HK-2 (cell line): Measurements from ENCODE around the gene MFAP4.

Experiments used
- DNase-seq: peaks from one replicate; pipeline ENCODE4 v3.0.0-alpha.2; 2018; ENCODE audit not compliant: unreplicated experiment

Gene MFAP4

DNA sequence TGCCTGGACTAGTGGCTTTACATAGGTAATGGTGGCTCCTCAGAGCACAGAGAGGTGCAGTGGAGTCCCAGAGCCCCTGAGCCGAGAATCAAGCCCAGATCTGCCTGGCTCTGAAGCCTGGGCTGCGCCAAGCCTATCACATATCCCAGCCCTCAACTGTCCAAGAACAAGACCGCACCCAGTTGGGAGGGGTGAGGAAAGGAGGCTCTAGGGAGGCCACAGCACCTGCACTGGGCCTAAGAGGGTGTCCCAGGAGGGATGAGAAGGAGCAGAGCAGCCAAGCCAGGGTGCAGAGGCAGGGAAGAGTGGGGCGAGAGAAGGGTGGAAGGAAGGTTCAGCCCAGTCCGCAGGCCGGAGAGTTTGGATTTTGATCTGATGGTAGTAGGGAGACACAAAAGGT, 23.1 kb upstream of the MFAP4 start:
- no peak for DNase-seq

DNA sequence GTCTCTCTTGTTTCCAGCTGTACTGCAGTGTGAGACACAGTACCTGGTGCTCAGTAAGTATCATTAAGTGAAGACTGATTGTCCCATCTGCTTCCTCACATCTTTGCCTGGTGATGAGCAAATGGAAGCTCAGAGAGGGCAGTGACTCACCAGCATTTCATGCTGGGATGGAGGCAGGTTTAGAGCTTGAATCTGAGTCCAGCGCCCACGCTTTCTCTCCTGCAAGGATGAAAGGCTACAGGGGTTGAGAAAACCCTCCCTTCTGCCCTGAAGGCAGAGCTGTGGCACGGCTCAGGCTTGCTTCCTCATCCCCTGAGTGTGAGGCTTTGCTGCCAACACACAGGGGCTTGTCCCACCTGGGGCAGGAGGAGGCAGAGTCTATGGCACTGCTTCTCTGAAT, 22.5 kb upstream of the MFAP4 start:
- DNase-seq = peak; percentile 33

GRCh38 chr17:19409066-19409465, 22.1 kb upstream of the MFAP4 start:
- no peak for DNase-seq

DNA sequence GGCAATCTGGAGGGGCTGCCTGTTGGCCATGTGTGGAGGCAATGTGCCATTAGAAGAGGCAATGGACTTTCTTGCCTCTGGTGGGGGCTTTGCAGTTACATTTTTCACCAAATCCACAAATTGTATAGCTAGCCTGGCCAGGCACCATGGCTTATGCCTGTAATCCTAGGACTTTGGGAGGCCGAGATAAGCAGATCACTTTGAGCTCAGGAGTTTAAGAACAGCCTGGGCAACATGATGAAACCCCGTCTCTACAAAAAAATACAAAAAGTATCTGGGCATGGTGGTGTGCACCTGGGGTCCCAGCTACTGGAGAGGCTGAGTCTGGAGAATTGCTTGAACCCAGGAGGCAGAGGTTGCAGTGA, 21.3 kb upstream of the MFAP4 start:
- DNase-seq = no peak

DNA sequence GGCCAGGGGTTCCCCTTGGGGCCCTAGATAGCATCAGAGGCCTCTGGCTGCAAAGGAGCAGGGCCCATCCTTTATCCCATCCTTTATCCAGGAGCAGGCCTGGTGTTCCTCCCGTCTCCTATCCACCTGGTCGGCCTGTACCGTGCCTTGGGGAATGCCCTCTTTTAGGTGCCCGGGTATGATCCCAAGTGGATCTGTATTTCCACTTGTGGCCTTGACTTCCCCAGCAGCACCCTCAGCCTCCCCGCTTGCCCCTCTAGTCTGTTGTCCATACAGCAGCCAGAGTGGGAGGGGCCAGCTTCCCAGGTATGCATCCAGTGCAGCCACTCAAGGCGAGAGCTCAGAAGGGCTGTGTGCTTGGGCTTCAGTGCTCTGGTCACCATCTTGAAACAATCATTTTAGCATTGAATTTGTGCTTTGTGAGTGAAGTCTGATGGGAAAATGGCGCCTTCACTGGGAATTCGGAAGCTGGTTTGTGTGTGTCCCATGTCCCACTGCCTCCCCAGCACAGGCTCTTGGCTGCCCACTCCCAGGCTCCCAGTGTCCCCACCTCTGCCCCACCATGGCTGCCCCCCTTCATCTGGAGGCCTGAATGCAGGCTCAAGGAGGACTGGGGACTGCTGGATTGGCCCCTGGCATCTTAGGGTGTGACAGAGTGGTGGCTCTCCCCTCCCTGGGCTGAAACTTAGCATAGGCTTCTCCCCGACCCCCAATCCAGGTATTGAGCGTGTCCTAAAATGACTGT, 20.8 kb upstream of the MFAP4 start:
- no peak for DNase-seq

DNA sequence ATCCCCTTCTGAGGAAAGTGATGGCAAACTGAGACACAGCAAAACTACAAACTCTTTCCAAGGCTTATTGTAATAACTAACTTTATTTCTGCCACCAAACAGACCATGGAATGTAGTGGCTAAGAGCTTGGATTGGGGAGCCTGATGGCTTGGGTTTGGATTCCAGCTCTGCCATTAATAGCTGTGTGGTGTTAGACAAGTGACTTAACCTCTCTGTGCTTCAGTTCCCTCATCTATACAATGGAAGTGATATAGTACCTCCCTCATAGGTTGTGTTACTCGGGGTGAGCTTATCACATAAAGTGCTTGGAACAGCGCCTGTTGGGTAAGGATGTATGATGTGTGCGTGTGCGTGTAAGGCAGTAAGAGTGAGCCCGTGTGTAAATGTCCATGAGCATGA, 18.1 kb upstream of the MFAP4 start:
- DNase-seq = no peak

DNA sequence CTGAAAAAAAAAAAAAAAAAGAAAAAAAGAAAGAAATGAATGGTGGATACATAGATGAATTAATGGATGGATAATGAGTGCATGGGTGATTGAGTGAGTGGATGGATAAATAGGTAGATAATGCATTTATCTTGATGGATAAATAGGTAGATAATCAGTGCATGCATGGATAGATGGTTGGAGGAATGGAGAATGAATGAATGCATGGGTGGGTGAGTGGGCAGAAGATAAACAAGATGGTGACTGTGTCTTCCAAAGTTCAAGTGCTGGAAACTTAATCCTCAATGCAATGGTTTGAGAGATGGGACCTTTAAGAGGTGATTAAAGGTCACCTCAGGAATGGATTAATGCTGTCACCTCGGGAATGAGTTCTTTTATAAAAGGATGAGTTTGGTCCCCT, 17.3 kb upstream of the MFAP4 start:
- no peak for DNase-seq

GRCh38 chr17:19403021-19403420, 16.0 kb upstream of the MFAP4 start:
- no peak for DNase-seq

- no peak for DNase-seq
Measured at GRCh38 chr17:19402171-19402570, 15.2 kb upstream of the MFAP4 start.

- DNase-seq = no peak
Measured at GRCh38 chr17:19401321-19402010, 14.5 kb upstream of the MFAP4 start.

DNA sequence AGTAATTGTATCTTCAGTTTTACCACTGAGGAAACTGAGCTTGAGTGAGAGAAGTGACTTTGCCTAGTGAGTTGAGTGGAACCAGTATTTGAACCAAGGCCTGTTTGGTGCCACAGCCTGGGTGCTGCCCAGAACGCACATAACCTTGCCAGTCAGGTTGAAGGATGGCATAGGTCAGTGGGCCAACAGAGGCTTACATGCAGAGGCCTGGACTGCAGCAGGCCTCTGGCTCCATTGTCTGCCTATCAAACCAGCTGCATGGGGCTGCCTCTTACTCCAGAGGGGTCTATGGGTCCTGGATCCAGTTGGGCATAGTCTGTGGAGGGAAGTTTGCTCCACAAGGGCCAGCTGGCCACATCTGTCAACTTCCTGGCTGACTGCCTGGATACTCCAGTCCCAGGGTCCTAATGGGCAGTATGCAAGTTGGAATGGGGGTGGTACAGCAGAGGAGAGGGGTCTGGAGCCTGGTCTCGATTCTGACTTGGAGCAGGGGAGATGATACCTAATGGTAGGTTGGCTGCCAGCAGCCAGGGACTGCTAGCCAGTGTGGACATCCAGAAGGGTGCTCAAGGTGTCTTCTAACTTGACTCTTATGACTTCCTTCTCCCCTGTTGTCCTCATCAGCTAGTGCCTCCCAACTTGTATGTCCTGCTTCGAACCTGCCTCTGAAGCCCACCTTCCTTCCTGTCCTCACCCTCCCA, 12.9 kb upstream of the MFAP4 start:
- DNase-seq = no peak

- DNase-seq = no peak
Measured at GRCh38 chr17:19398301-19399181, 11.6 kb upstream of the MFAP4 start.

GRCh38 chr17:19397556-19398041, 10.6 kb upstream of the MFAP4 start:
- no peak for DNase-seq

- DNase-seq = no peak
Measured at GRCh38 chr17:19392303-19392702, 5.3 kb upstream of the MFAP4 start.

DNA sequence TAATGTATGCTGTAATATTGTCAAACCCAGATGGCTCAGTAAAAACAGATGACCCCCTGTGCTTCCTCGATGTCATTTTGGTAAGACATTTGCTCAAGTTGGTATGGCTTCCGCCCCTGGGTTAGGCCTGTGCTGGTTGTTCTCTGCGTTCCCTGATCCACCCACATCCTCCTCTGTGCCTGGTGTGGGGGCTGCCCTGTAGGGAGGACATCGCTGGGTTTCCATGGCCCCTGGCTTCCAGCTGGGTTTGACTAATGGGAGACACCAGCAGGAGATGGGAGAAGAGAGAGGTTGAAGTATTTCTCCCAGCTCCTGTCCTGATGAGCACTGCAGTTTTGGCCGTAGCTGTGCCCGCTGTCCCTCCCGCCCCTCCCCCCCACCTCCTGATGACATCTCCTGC, 4.4 kb upstream of the MFAP4 start:
- DNase-seq = no peak

GRCh38 chr17:19390951-19391350, 4.0 kb upstream of the MFAP4 start:
- no peak for DNase-seq

- DNase-seq = no peak
Measured at GRCh38 chr17:19388791-19389785, 2.1 kb upstream of the MFAP4 start.

DNA sequence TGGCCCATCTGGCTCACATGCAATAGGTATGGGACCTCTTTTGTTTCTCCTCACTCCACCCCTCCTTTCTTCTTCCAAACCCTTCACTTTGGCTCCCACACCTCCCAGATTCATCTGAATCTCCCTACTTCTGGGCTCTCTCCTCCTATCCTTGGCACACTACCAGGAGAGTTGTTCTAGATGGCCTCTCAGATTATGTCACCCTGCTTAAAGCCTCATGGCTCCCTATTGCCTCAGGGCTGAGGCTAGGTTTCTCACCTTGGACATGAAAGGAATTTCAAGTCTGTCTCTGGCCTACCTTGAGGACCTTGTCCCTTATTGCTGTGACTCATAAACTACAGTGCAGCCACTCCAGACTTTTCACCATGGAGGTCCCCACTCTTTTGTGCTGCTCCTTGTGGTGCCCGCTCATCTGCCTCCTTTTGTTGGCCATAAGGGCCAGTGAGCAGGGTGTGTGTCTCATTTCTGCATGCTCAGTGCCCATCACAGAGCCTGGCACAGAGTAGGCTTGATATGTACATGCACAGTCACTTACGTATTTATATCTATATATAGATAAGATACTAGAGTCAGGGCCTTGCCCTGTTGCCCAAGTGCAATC, 1.0 kb upstream of the MFAP4 start:
- DNase-seq = no peak

GRCh38 chr17:19386051-19386929, 700 bp downstream of the MFAP4 start:
- DNase-seq = peak; percentile 32
